Iris pigment epithelial cell (primary cell): Measurements from ENCODE around the gene FZD8.
"Not testable (repeated sequence)": the region's sequence is repeated elsewhere in the genome, so short reads cannot be mapped to it uniquely, and the experiment has no call there.

Experiments
- DNase-seq: peaks from one replicate; pipeline ENCODE4 v3.0.0-alpha.2; 2011; ENCODE audit warnings: low read depth

Gene FZD8

DNA sequence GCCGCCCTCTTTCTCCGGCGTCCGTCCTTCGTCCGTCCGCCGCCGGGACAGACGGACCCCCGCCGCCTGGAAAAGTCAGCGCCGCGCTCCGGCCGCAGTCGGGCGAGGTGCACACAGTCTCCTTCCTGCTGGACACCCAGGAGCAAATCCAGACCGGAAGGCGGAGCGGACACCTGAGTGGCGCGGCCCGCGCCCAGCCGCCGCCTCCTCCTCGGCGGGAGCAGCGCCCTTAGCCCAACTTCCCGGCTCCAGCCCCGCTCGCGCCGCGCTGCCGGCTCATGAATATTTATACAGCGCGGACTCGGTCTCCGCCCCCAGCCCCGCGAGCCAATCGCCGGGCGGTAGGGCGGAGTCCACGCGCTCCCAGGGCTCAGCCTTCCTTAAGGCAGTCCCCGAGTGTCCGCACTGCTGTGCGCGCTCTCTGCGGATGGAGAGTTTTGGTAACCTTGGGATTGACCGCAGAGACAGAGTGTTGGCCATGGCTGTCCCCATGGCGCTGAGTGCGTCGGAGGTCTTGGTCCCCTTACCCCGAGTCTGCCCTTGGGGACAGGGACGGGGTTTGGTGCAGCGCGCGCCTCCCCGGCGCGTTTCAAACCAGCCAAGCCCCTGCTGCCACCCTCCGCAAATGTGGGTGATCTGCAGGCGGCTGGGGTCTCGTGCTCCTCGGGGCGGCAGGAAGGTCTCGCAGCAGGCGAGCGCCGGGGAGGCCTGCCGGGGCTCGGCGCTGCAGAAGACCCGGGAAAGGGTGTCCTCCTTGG lies at the start of gene FZD8:
Gene FZD8, minus strand, starts transcription at position 262 of the 758 bp plus-strand sequence. CDS start 867 bp downstream, outside the sequence.
- peak; percentile 94 for DNase-seq

DNA sequence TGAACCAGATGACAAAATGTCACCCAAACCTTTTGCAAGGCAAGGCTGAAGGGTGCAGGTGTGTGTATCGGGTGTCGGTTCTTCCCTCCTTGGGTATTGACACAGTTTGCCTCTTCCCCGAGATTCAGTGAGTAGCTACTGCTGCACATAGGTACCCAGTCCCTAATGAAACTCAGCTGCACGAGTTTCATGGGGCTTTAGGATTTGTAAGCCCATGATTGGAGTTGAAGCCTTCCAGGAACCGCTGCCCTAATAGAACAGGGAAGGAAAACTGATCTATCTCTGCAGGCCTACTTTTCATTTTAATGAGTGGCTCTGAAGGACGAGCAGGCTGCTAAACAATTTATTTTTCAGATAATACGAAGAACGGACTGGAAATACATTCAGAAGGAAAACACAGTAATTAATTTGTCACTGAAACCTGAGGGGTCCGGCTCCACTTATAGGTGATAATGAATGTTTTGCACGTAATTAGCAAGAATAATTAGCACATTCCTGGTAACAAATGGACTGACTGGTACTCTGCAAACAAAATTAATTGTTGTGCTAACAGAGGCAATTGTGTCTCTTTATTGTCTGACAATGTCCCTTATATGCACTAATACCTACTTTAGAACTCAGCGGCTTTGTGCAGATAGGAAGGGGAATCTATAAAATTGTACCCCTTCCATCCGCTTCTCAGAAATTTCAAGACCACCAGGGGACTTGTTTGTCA lies 49.6 kb upstream of the FZD8 start:
- no peak for DNase-seq

- no peak for DNase-seq
Measured at GRCh38 chr10:35690534-35690933, 48.4 kb upstream of the FZD8 start.

DNA sequence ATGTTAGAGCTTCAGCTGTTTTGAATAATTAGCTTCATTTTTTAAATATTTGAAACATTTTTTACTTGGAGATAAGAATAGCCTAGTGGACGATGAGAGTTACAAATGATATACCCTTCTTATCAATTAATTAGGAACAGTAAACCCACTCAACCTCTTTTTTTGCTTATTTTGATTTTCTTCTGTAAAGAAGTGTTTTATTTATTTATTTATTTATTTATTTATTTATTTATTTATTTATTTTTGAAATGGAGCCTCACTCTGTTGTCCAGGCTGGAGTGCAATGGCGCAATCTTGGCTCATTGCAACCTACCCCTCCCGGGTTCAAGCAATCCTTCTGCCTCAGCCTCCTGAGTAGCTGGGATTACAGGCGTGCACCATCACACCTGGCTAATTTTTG lies 43.8 kb upstream of the FZD8 start:
- not testable (repeated sequence) for DNase-seq

- no peak for DNase-seq
Measured at GRCh38 chr10:35685402-35685801, 43.3 kb upstream of the FZD8 start.

DNA sequence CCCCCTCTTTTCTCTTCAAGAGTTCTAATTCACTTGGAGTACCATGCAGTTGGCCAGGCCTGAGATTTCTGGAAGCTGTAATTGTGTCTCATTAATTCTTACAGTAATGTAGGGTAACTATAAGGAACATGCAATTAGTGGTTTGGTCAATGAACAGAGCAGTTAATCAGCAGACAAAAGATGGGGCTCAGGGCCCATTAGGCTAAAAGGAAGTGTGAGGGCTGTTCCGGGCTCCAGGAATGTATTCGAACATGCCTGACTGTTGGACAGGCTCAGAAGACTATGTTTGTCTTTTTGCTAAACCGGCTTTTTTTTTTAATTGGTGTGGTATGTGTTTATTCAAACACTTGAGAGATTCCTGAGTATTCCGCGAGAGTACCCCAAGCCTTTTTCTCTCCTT lies 42.5 kb upstream of the FZD8 start:
- no peak for DNase-seq

DNA sequence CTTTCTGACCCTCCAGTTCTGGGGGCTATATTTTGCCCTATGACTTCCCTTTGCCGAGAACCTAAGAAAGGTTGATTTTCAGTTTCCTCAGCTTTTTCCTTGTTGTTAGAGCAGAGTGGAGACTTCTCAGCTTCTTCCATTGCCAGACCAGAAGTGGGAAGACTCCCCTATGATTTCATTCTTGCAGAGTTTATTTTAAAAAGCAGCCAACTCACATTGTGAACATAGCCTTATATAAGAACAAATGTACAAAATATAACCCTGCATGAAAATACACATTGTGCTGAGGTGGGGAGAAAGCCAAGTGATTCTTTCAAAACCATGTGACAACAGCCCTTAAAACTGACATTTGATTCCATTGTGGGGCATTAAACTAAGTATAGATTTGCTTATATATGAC lies 33.8 kb upstream of the FZD8 start:
- DNase-seq = no peak

- DNase-seq = no peak
Measured at GRCh38 chr10:35674843-35675242, 32.7 kb upstream of the FZD8 start.

DNA sequence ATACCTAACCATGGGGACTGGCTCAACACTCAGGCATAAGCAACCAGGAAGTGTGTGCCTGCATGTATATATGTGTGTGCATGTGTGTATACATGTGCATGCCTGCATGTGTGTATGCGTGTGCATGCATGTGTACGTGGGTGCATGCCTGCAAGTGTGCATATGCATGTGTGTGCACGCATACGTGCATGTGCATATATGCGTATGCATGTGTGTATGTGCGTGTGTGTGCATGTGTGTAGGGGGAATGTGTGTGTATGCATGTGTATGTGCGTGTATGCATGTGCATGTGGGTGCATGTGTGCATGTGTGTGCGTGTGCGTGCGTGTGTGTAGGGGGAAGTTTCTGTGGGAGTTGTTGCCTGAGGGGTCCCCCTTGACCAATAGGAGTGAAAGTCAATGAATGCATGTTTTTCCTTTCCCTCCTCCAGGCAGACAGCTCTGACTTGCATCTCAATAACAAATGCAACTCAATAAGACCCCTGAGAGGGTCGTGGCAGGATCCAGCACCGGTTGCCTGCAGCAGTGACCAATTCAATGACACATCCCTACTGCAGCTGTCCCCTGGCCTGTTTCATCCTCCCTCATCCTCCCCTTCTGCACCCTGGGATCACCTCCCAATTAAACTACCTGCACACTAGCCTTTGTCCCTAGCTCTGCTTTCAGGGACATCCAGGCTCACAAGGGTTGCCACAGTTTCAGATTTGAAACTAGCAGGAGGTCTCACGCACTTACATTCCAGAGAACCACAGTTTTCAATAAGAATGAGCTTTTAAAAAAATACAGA lies 27.0 kb upstream of the FZD8 start:
- no peak for DNase-seq

DNA sequence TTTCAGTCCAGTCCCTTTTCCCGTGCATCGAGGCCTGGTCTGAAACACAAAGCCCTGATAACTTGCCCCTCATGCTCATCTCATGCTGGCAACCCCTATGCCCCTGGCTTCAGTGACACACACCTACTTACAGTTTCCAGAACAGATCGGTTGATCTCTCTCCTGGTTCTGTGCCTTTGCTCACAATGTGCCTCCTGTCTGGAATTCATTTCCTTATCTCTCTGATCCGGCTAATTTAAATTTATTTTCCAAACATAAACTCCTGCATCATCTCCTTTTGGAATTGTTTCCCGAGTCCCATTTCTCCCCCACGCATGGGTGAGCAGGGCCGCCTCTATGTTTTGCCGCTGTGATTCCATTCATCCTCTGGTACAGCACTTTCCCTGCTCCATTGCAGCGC lies 25.9 kb upstream of the FZD8 start:
- no peak for DNase-seq

GRCh38 chr10:35667270-35667889 lies 25.3 kb upstream of the FZD8 start:
- DNase-seq = no peak

DNA sequence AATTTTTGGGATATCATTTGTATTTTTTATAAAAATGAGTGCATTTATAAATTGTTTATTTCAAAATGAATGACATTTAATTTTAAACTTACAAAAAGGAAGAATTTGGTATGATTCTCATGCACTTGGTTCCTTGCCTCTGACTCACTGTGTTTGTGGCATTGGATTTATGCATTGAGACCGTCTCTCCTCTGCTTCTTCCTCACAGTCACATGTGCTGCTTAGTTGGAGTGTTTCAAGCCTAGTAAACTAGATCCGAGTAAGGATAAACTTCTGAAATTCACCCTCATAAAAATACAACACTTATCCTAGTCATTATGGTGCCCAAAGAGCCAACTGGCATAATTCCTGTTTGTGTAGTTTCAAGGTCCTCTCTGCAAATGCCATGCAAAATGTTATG lies 19.1 kb upstream of the FZD8 start:
- no peak for DNase-seq

GRCh38 chr10:35659456-35659855 lies 17.4 kb upstream of the FZD8 start:
- DNase-seq = no peak

DNA sequence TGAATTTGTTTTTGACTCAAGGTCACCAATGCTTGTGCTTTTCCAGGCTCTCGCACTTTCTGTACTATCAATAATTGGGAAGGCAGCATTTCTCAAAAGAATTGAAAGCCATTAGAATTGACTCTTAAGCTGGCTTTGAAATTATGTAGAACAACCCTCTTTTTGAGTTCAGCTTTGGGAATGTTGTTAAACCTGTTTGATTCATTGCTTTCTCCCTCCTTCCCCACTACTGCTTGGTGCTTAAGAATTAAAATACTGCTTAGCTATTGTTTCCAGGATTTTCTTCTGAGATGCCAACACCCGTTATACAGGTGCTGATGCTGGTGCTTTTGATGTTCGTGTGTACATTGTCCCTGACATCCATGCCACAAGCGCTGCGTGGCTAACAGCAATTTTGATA lies 15.5 kb upstream of the FZD8 start:
- DNase-seq = no peak

DNA sequence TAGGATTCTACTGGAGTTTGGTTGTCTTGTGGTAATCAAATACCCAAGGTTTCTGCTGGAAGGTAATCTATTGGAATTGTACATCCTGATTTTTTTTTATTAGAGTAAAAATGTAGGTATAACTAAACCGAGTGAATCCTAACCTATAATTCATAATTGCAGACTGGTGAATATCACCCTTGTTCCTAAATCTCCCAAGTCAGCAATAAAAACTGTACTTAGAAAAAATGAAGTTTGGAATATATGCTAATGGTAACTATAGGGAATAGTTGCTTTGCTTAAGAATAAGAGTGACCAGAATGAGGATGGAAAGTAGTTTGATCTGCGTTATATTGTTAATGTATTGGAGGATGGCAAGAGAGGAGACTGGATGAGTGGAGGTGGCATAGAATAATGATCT lies 10.7 kb upstream of the FZD8 start:
- DNase-seq = no peak

DNA sequence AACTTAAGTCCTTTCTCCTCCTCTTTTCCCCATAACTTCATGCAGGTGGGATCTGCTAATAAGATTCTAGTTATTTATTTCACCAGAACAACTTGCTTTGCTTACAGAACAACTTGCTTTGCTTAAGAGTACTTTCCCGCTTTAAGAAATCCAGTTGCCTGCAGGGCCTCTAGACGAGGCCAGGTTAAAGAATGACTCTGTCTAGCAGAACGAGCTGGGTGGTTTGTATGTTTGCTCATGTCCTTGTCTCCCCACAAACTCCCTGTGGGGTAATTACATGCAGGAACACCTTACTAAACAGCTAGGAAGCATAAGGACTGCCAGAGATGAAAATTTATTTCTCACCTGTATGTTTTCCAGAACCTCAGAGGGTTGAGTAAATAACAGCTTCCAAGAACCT lies 8.8 kb upstream of the FZD8 start:
- no peak for DNase-seq

DNA sequence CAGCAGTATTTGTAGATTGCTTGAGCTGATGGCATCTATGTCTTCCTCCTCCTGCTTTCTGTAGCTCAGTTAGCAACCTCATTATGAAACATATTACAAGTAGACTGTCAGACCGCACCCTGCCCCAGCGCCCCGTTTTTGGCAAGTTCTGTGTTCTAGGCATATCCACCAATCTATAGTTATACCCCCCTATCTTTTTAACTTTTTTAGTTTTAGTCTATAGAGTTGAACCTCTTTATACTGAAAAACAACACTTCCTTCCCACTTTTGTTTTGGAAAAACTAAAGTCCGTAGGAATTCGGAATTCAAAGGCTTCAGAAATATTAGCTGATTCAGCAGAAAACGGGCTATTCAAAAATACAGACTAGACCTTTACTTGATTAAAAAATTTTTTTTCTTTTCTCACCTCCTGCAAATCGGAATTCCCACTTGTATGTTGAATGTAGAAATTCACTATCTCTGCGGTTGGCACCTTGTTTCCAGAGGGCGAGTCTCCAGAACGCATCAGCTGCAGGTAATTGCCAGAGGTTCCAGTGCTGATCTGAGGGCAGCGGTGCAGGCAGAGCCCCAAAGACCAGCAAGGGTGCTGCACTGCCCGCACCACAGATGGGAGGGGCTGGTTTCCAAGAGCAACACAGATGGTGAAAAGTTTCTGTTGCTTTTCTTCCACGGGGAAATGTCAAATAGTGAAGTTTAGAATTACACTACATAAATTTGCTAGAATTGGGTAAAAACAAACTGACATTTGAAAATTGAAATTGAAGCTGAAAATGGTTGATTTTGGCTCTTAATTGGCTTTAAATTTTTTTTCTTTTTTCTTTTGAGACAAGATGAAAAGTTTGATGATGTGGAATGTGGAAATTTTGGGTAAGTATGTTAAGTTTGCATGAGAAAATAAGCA lies 2.2 kb upstream of the FZD8 start:
- DNase-seq = no peak

DNA sequence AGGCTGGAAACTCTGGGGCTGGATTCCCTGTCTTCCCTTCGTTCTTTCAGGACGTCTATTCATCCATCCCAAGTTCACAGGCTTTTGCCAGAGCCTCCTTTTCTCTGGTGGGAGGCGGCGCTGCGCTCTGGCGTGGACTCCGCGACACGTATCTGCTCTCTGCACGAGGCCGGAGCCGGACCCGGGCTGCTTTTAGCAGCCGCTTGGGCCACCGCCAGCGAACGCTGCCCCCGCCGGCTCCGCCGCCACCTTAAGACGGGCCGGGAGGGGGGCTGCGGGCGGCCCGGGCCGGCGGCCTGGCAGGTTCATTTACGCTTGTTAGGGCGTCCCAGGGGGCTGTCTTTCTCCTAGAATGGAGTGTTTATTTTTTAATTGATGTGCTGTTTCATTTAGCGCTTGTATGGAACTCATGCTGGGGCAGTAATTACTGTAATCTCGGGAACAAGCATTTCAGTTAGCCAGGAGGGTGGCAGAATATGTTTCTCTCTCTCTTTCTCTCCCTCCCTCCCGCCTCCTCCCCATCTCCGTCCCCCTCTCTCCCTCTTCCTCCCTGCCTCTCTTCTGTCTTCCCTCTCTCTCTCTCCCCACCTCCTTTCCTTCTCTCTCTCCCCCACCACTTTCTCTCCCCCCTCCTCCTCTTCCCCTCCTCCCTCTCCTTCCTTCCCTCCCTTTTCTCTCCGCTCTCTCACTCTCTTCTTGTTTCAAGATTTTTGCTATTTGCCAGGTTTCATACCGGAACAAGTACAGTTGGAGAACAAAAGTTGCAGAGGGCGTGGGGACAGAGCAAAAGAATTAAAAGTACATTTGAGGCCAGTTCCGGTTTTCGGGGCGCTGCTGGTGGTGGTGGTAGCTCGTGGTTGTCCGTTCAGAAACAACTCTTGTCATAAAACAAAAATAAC lies 1.3 kb upstream of the FZD8 start:
- peak; percentile 45 for DNase-seq

DNA sequence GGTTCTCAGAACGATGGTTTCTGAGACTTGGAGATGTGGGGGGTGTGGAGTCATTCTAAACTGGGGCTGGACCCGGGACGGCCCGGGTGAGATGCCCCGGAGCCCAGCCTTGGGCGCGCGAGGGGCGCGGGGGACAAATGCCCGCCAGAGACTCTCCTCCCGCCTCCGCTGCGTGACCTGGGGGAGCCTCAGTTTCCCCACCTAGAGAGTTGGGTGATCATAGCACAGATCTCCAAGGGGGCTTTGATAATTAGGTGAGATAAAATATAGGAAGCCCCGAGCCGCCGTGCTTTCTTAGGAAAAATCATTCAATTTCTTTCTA lies 658 bp upstream of the FZD8 start:
- DNase-seq = no peak

DNA sequence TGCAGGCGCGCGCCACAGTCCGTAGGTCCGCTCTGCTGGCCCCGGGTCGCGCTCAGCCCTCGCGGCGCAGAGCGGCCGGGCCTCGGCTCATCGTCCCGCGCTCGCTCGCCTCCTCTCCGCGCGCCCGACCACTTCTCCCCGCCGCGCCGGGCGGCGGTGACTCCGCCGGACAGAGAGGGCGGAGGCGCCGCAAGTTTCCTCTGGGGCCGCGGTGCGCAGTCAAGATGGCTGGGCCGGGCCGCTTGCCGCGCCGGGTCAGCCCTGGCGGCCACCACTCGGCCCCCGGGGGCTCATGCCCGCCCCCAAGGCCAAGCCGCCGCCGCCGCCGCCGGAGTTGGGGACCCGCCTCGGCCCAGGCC lies 441 bp downstream of the FZD8 start:
- peak; percentile 46 for DNase-seq
